GM23338 (cell line): ENCODE results near the gene DSCAML1. TPM values are rescaled to one million over a fixed set of nuclear protein-coding genes. Genes with fewer than 3 reads are reported as not detected.

Source experiments
- ATAC-seq: fragments of 200-7000 bp; cut with Tn5 transposase; 3 replicates; pipeline ENCODE4 v1.9.1; 2020
- DNase-seq: peaks from one replicate; pipeline ENCODE4 v3.0.0-alpha.2; 2015; ENCODE audit warnings: low spot score
- H2AFZ ChIP-seq: fragments of 200-600 bp; sonication (generic); 2 replicates; pipeline ENCODE4 v1.8.0; 2016; ENCODE audit warnings: antibody characterized with exemption, mild to moderate bottlenecking, moderate library complexity
- H3F3A ChIP-seq: fragments of 200-600 bp; sonication (generic); replicated peaks from 2 replicates; pipeline ENCODE4 v1.8.0; 2017; ENCODE audit warnings: antibody characterized with exemption, mixed run types, low read depth
- H3K27ac ChIP-seq: fragments of 200-600 bp; sonication (generic); 2 replicates; pipeline ENCODE4 v1.6.1; 2016; ENCODE audit warnings: low read depth
- H3K27me3 ChIP-seq: fragments of 200-600 bp; sonication (generic); 2 replicates; pipeline ENCODE4 v1.8.0; 2016; ENCODE audit warnings: mild to moderate bottlenecking, mixed run types, moderate library complexity; ENCODE audit not compliant: insufficient read depth
- H3K36me3 ChIP-seq: fragments of 200-600 bp; sonication (generic); 2 replicates; pipeline ENCODE4 v1.8.0; 2016; ENCODE audit warnings: mild to moderate bottlenecking; ENCODE audit not compliant: insufficient read depth
- H3K4me1 ChIP-seq: fragments of 200-600 bp; sonication (generic); 2 replicates; pipeline ENCODE4 v1.8.0; 2016; ENCODE audit warnings: mild to moderate bottlenecking, moderate library complexity; ENCODE audit not compliant: insufficient read depth
- H3K4me2 ChIP-seq: fragments of 200-600 bp; sonication (generic); 2 replicates; pipeline ENCODE4 v1.7.1; 2017; ENCODE audit warnings: mixed run types
- H3K4me3 ChIP-seq: fragments of 200-600 bp; sonication (generic); 2 replicates; pipeline ENCODE4 v1.6.1; 2016; ENCODE audit warnings: mixed run types
- H3K79me2 ChIP-seq: fragments of 200-600 bp; sonication (generic); replicated peaks from 2 replicates; pipeline ENCODE4 v1.8.0; 2017; ENCODE audit warnings: mild to moderate bottlenecking; ENCODE audit not compliant: insufficient read depth
- H3K9me2 ChIP-seq: fragments of 200-600 bp; sonication (generic); 2 replicates; pipeline ENCODE4 v1.8.0; 2017; ENCODE audit not compliant: insufficient read depth
- H4K20me1 ChIP-seq: fragments of 200-600 bp; sonication (generic); replicated peaks from 2 replicates; pipeline ENCODE4 v1.8.0; 2017; ENCODE audit warnings: mild to moderate bottlenecking; ENCODE audit not compliant: insufficient read depth
- H3K27ac Mint-ChIP-seq: 2 replicates; pipeline ENCODE4 v1.8.0; 2020; ENCODE audit warnings: inconsistent platforms, mild to moderate bottlenecking, moderate library complexity, mixed read lengths
- H3K27me3 Mint-ChIP-seq: 3 replicates; pipeline ENCODE4 v1.8.0; 2022; ENCODE audit warnings: low read depth, mild to moderate bottlenecking, moderate library complexity, mixed read lengths, inconsistent platforms; ENCODE audit not compliant: insufficient read depth, poor library complexity
- H3K36me3 Mint-ChIP-seq: 3 replicates; pipeline ENCODE4 v1.8.0; 2021; ENCODE audit warnings: low read depth, mild to moderate bottlenecking, inconsistent platforms, moderate library complexity, mixed read lengths
- H3K4me1 Mint-ChIP-seq: 3 replicates; pipeline ENCODE4 v1.8.0; 2020; ENCODE audit warnings: mild to moderate bottlenecking, inconsistent platforms, mixed read lengths
- H3K4me3 Mint-ChIP-seq: 3 replicates; pipeline ENCODE4 v1.8.0; 2021; ENCODE audit warnings: moderate library complexity, mild to moderate bottlenecking, inconsistent platforms, mixed read lengths
- H3K9me3 Mint-ChIP-seq: 3 replicates; pipeline ENCODE4 v1.8.0; 2020; ENCODE audit warnings: moderate library complexity, mild to moderate bottlenecking, inconsistent platforms, mixed read lengths
- CREB1 ChIP-seq: fragments of 250-450 bp; sonication (Bioruptor Pico); IDR thresholded peaks from 2 replicates; pipeline ENCODE4 v1.5.0; 2020; ENCODE audit warnings: low read depth, mild to moderate bottlenecking, moderate library complexity
- EZH2 ChIP-seq: fragments of 200-600 bp; sonication (generic); IDR thresholded peaks from one replicate; pipeline ENCODE4 v1.8.0; 2017; ENCODE audit warnings: antibody characterized with exemption, mild to moderate bottlenecking, low read depth; ENCODE audit not compliant: unreplicated experiment
- EZH2phosphoT487 ChIP-seq: fragments of 200-600 bp; sonication (generic); IDR thresholded peaks from one replicate; pipeline ENCODE4 v1.8.1; 2018; ENCODE audit warnings: antibody characterized with exemption; ENCODE audit not compliant: unreplicated experiment
- JUNB ChIP-seq: IDR thresholded peaks from one replicate; pipeline ENCODE4 v1.6.1; 2016; ENCODE audit warnings: antibody characterized with exemption; ENCODE audit not compliant: unreplicated experiment
- NANOG ChIP-seq: IDR thresholded peaks from 2 replicates; pipeline ENCODE4 v1.6.1; 2016; ENCODE audit warnings: antibody characterized with exemption, borderline replicate concordance
- POLR2AphosphoS5 ChIP-seq: IDR thresholded peaks from 2 replicates; pipeline ENCODE4 v1.6.1; 2016; ENCODE audit warnings: antibody characterized with exemption, low read depth
- REST ChIP-seq: IDR thresholded peaks from one replicate; pipeline ENCODE4 v1.6.1; 2018; ENCODE audit warnings: antibody characterized with exemption; ENCODE audit not compliant: unreplicated experiment
- STAT1 ChIP-seq: IDR thresholded peaks from one replicate; pipeline ENCODE4 v1.6.1; 2016; ENCODE audit warnings: antibody characterized with exemption; ENCODE audit not compliant: unreplicated experiment
- ZNF114 ChIP-seq: fragments of 250-450 bp; sonication (Bioruptor Pico); IDR thresholded peaks from 2 replicates; pipeline ENCODE4 v1.5.0; 2020; ENCODE audit warnings: mild to moderate bottlenecking, moderate library complexity
- ZNF331 ChIP-seq: fragments of 250-450 bp; sonication (Bioruptor Pico); IDR thresholded peaks from 2 replicates; pipeline ENCODE4 v1.5.0; 2020; ENCODE audit warnings: low read depth, mild to moderate bottlenecking, moderate library complexity
- polyA plus RNA-seq: library from polyadenylated mRNA; unstranded; fragments of >200 nt; fragmentation: Nextera tagmentation; extraction: Ambion mirVana; gene quantifications from 2 replicates; pipeline ENCODE4 v1.2.1, GENCODE V29; 2016
- total RNA-seq: library from RNA; depleted of rRNA; stranded (reverse); fragments of >200 nt; shearing (Covaris generic); gene quantifications from 2 replicates; pipeline ENCODE4 v1.2.3, GENCODE V29; 2014
- TF ChIP-seq, protein P1 (sequence below): fragments of 250-450 bp; sonication (Bioruptor Pico); IDR thresholded peaks from 2 replicates; pipeline ENCODE4 v1.5.0; 2020; ENCODE audit warnings: mild to moderate bottlenecking, moderate library complexity

DSCAML1 gene
- total and polyA plus RNA-seq, 2 experiments from 2014 or later = 0.17 TPM; not detected in 1

GRCh38 chr11:117391181-117391580, 405.8 kb downstream of the DSCAML1 start:
- H3K4me1 Mint-ChIP-seq = no peaks in the 10 kb centered on the region
- Histone ChIP-seq H3K9me2 (no peaks in the 10 kb centered on the region), H3F3A (no peaks in the 10 kb centered on the region), H2AFZ (no peak overlapping the region), H3K4me2 (no peak overlapping the region), H3K27ac (no peak overlapping the region), H3K36me3 (no peaks in the 10 kb centered on the region), H3K4me1 (no peaks in the 10 kb centered on the region), H4K20me1 (no peaks in the 10 kb centered on the region), H3K79me2 (no peaks in the 10 kb centered on the region), H3K4me3 (no peak overlapping the region), H3K27me3 (no peaks in the 10 kb centered on the region)
- no peaks in the 10 kb centered on the region for H3K9me3 Mint-ChIP-seq
- H3K4me3 Mint-ChIP-seq = no peak overlapping the region
- no peak overlapping the region for H3K27ac Mint-ChIP-seq
- H3K36me3 Mint-ChIP-seq = peaks cover 31% of the 10 kb centered on the region
- no peak for DNase-seq
- no peak for TF ChIP-seq NANOG
- no peak for TF ChIP-seq REST
- no peak for TF ChIP-seq ZNF331
- no peak for TF ChIP-seq ZNF114 (CRISPR knock-in tag)
- TF ChIP-seq EZH2 = no peak
- no peak for TF ChIP-seq JUNB
- no peak for TF ChIP-seq CREB1 (CRISPR knock-in tag)
- H3K27me3 Mint-ChIP-seq = peaks cover 2% of the 10 kb centered on the region
- no peak for ATAC-seq

DNA sequence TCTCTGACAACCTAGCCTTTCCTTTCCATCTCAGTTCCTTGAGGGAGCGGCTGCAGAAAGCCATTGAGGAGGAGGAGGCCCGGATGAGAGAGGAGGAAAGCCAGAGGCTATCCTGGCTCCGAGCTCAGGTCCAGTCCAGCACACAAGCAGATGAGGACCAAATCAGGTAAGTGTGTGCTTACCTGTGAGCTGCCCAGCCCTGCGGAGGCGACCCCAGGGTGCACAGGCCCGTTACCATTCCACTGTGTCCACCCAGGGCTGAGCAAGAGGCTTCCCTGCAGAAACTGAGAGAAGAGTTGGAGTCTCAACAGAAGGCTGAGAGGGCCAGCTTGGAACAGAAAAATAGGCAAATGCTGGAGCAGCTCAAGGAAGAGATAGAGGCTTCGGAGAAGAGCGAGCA, 406.3 kb downstream of the DSCAML1 start:
- no peak for DNase-seq
- Histone ChIP-seq H4K20me1 (no peaks in the 10 kb centered on the region), H3K79me2 (no peaks in the 10 kb centered on the region), H3K9me2 (no peaks in the 10 kb centered on the region), H3K27ac (no peak overlapping the region), H3K4me1 (no peaks in the 10 kb centered on the region), H3K4me2 (no peak overlapping the region), H3K36me3 (no peaks in the 10 kb centered on the region), H3F3A (no peaks in the 10 kb centered on the region), H3K4me3 (no peak overlapping the region), H2AFZ (no peak overlapping the region), H3K27me3 (no peaks in the 10 kb centered on the region)
- peaks cover 26% of the 10 kb centered on the region for H3K36me3 Mint-ChIP-seq
- H3K4me3 Mint-ChIP-seq = no peak overlapping the region
- no peaks in the 10 kb centered on the region for H3K4me1 Mint-ChIP-seq
- H3K27me3 Mint-ChIP-seq = peaks cover 2% of the 10 kb centered on the region
- no peak overlapping the region for H3K27ac Mint-ChIP-seq
- H3K9me3 Mint-ChIP-seq = no peaks in the 10 kb centered on the region
- ATAC-seq = no peak
- no peak for TF ChIP-seq EZH2
- TF ChIP-seq CREB1 (CRISPR knock-in tag) = no peak
- no peak for TF ChIP-seq JUNB
- TF ChIP-seq ZNF331 = no peak
- no peak for TF ChIP-seq POLR2AphosphoS5
- TF ChIP-seq EZH2phosphoT487 = no peak
- TF ChIP-seq STAT1 = no peak
- no peak for TF ChIP-seq NANOG
- TF ChIP-seq, protein P1, sequence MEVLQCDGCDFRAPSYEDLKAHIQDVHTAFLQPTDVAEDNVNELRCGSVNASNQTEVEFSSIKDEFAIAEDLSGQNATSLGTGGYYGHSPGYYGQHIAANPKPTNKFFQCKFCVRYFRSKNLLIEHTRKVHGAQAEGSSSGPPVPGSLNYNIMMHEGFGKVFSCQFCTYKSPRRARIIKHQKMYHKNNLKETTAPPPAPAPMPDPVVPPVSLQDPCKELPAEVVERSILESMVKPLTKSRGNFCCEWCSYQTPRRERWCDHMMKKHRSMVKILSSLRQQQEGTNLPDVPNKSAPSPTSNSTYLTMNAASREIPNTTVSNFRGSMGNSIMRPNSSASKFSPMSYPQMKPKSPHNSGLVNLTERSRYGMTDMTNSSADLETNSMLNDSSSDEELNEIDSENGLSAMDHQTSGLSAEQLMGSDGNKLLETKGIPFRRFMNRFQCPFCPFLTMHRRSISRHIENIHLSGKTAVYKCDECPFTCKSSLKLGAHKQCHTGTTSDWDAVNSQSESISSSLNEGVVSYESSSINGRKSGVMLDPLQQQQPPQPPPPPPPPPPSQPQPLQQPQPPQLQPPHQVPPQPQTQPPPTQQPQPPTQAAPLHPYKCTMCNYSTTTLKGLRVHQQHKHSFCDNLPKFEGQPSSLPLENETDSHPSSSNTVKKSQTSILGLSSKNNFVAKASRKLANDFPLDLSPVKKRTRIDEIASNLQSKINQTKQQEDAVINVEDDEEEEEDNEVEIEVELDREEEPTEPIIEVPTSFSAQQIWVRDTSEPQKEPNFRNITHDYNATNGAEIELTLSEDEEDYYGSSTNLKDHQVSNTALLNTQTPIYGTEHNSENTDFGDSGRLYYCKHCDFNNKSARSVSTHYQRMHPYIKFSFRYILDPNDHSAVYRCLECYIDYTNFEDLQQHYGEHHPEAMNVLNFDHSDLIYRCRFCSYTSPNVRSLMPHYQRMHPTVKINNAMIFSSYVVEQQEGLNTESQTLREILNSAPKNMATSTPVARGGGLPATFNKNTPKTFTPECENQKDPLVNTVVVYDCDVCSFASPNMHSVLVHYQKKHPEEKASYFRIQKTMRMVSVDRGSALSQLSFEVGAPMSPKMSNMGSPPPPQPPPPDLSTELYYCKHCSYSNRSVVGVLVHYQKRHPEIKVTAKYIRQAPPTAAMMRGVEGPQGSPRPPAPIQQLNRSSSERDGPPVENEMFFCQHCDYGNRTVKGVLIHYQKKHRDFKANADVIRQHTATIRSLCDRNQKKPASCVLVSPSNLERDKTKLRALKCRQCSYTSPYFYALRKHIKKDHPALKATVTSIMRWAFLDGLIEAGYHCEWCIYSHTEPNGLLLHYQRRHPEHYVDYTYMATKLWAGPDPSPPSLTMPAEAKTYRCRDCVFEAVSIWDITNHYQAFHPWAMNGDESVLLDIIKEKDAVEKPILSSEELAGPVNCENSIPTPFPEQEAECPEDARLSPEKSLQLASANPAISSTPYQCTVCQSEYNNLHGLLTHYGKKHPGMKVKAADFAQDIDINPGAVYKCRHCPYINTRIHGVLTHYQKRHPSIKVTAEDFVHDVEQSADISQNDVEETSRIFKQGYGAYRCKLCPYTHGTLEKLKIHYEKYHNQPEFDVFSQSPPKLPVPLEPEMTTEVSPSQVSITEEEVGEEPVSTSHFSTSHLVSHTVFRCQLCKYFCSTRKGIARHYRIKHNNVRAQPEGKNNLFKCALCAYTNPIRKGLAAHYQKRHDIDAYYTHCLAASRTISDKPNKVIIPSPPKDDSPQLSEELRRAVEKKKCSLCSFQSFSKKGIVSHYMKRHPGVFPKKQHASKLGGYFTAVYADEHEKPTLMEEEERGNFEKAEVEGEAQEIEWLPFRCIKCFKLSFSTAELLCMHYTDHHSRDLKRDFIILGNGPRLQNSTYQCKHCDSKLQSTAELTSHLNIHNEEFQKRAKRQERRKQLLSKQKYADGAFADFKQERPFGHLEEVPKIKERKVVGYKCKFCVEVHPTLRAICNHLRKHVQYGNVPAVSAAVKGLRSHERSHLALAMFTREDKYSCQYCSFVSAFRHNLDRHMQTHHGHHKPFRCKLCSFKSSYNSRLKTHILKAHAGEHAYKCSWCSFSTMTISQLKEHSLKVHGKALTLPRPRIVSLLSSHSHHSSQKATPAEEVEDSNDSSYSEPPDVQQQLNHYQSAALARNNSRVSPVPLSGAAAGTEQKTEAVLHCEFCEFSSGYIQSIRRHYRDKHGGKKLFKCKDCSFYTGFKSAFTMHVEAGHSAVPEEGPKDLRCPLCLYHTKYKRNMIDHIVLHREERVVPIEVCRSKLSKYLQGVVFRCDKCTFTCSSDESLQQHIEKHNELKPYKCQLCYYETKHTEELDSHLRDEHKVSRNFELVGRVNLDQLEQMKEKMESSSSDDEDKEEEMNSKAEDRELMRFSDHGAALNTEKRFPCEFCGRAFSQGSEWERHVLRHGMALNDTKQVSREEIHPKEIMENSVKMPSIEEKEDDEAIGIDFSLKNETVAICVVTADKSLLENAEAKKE = no peak
